ENCODE data around the gene PYROXD2. TPM values are rescaled to one million over a fixed set of nuclear protein-coding genes. Genes with fewer than 3 reads are reported as not detected.

Gene PYROXD2
- total RNA-seq, 1 experiment from 2014 or later, result 8.1 TPM

DNA sequence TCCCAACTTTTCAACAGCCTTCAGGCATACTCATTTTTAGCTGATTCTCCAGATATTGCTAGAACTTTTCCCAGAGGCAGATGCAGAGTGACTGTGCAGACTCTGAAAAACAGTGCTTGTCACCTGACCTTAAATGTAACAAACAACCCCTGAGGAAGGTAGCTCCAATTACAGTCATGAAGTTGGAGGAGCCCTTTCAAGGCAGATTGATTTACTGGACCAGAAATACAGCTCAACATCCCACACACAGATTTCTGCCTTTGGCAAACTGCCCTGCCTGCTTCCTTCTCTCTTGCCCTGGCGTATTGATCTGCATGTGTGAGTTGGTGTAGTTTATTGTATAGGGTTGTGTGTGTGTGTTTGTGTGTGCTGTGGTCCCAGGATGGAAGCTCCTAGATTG is 38.5 kb downstream of the PYROXD2 start:
- peaks cover 22% of the 10 kb centered on the region for H3K4me1 Mint-ChIP-seq
- CTCF ChIA-PET, result no interaction called here
- peaks cover 12% of the 10 kb centered on the region for H3K36me3 Mint-ChIP-seq
- no peaks in the 10 kb centered on the region for H3K27me3 Mint-ChIP-seq (ENCODE audit: low read depth)
- H3K4me3 Mint-ChIP-seq, result no peak overlapping the region
- no peak for DNase-seq (ENCODE audit: low spot score)
- peaks cover 20% of the 10 kb centered on the region for H3K9me3 Mint-ChIP-seq
- no peak overlapping the region for H3K27ac Mint-ChIP-seq
- no peak for ATAC-seq
- TF ChIP-seq NFATC4 (CRISPR knock-in tag; IDR thresholded peaks at IDR 0.05) (no peak), SP1 (CRISPR knock-in tag; conservative IDR thresholded peaks at IDR 0.05) (no peak)
- TF ChIP-seq, protein P1, sequence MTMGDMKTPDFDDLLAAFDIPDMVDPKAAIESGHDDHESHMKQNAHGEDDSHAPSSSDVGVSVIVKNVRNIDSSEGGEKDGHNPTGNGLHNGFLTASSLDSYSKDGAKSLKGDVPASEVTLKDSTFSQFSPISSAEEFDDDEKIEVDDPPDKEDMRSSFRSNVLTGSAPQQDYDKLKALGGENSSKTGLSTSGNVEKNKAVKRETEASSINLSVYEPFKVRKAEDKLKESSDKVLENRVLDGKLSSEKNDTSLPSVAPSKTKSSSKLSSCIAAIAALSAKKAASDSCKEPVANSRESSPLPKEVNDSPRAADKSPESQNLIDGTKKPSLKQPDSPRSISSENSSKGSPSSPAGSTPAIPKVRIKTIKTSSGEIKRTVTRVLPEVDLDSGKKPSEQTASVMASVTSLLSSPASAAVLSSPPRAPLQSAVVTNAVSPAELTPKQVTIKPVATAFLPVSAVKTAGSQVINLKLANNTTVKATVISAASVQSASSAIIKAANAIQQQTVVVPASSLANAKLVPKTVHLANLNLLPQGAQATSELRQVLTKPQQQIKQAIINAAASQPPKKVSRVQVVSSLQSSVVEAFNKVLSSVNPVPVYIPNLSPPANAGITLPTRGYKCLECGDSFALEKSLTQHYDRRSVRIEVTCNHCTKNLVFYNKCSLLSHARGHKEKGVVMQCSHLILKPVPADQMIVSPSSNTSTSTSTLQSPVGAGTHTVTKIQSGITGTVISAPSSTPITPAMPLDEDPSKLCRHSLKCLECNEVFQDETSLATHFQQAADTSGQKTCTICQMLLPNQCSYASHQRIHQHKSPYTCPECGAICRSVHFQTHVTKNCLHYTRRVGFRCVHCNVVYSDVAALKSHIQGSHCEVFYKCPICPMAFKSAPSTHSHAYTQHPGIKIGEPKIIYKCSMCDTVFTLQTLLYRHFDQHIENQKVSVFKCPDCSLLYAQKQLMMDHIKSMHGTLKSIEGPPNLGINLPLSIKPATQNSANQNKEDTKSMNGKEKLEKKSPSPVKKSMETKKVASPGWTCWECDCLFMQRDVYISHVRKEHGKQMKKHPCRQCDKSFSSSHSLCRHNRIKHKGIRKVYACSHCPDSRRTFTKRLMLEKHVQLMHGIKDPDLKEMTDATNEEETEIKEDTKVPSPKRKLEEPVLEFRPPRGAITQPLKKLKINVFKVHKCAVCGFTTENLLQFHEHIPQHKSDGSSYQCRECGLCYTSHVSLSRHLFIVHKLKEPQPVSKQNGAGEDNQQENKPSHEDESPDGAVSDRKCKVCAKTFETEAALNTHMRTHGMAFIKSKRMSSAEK (CRISPR knock-in tag; IDR thresholded peaks at IDR 0.05; ENCODE audit: borderline replicate concordance), result no peak
- TF ChIP-seq, protein P2, sequence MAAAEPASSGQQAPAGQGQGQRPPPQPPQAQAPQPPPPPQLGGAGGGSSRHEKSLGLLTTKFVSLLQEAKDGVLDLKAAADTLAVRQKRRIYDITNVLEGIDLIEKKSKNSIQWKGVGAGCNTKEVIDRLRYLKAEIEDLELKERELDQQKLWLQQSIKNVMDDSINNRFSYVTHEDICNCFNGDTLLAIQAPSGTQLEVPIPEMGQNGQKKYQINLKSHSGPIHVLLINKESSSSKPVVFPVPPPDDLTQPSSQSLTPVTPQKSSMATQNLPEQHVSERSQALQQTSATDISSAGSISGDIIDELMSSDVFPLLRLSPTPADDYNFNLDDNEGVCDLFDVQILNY (CRISPR knock-in tag; IDR thresholded peaks at IDR 0.05), result no peak
- TF ChIP-seq, protein P3, sequence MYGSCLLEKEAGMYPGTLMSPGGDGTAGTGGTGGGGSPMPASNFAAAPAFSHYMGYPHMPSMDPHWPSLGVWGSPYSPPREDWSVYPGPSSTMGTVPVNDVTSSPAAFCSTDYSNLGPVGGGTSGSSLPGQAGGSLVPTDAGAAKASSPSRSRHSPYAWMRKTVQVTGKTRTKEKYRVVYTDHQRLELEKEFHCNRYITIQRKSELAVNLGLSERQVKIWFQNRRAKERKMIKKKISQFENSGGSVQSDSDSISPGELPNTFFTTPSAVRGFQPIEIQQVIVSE (CRISPR knock-in tag; IDR thresholded peaks at IDR 0.05; ENCODE audit: borderline replicate concordance), result no peak
- POLR2A ChIA-PET, result no interaction called here

DNA sequence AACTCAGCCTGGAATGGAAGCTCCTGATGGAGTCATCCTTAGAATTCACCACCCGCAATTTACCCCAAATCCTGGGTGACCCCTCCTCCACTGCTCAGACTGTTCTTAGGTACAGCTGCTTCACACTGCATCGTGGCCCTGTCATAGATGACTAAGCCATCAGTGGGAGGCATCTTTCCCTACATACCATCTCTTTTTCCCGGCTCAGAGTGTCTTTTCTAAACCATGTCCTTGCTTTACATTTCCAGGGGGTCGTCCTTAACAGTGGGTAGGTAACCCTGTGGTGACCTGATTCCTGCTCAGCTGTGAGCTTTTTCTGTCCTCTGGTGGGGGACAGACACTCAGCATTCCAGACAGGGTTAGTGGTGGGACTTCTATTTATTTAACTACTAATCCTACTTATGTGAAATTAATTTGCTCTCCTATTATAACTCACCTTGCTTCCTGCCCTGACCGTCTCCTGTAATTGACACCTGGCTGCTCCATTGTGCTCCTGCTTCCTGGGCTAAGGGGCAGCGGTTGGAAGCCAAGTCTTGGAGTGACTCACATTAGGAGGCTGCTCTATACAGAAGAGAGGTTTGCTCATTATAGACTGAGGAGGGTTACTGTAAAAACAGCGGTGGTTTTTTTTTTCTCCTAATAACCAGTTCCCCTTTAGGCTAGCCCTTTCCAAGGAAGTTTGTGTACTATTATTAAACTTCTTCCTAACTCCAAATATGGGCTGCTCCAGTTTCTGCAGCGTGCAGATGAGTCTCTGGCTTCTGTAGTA is 40.6 kb downstream of the PYROXD2 start:
- peaks cover 18% of the 10 kb centered on the region for H3K4me1 Mint-ChIP-seq
- H3K4me3 Mint-ChIP-seq, result no peak overlapping the region
- DNase-seq (ENCODE audit: low spot score) (no peak), ATAC-seq (peak; percentile 85)
- no peak for TF ChIP-seq MXD4 (CRISPR knock-in tag; IDR thresholded peaks at IDR 0.05; ENCODE audit: borderline replicate concordance)
- TF ChIP-seq, protein P4, sequence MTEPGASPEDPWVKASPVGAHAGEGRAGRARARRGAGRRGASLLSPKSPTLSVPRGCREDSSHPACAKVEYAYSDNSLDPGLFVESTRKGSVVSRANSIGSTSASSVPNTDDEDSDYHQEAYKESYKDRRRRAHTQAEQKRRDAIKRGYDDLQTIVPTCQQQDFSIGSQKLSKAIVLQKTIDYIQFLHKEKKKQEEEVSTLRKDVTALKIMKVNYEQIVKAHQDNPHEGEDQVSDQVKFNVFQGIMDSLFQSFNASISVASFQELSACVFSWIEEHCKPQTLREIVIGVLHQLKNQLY (CRISPR knock-in tag; IDR thresholded peaks at IDR 0.05), result no peak
- no peak for TF ChIP-seq CREM (CRISPR knock-in tag; IDR thresholded peaks at IDR 0.05)
- TF ChIP-seq, protein P5, sequence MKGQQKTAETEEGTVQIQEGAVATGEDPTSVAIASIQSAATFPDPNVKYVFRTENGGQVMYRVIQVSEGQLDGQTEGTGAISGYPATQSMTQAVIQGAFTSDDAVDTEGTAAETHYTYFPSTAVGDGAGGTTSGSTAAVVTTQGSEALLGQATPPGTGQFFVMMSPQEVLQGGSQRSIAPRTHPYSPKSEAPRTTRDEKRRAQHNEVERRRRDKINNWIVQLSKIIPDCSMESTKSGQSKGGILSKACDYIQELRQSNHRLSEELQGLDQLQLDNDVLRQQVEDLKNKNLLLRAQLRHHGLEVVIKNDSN (CRISPR knock-in tag; IDR thresholded peaks at IDR 0.05), result no peak
- TF ChIP-seq OVOL2 (CRISPR knock-in tag; IDR thresholded peaks at IDR 0.05; ENCODE audit: borderline replicate concordance), result no peak
- TF ChIP-seq JUN (CRISPR knock-in tag; IDR thresholded peaks at IDR 0.05), result no peak
- TF ChIP-seq, protein P6, sequence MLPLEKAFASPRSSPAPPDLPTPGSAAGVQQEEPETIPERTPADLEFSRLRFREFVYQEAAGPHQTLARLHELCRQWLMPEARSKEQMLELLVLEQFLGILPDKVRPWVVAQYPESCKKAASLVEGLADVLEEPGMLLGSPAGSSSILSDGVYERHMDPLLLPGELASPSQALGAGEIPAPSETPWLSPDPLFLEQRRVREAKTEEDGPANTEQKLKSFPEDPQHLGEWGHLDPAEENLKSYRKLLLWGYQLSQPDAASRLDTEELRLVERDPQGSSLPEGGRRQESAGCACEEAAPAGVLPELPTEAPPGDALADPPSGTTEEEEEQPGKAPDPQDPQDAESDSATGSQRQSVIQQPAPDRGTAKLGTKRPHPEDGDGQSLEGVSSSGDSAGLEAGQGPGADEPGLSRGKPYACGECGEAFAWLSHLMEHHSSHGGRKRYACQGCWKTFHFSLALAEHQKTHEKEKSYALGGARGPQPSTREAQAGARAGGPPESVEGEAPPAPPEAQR (CRISPR knock-in tag; IDR thresholded peaks at IDR 0.05), result no peak
- no peak for TF ChIP-seq TEAD1 (CRISPR knock-in tag; IDR thresholded peaks at IDR 0.05)
- no peak for TF ChIP-seq NFATC4 (CRISPR knock-in tag; IDR thresholded peaks at IDR 0.05)
- TF ChIP-seq CREB1 (CRISPR knock-in tag; IDR thresholded peaks at IDR 0.05), result no peak
- TF ChIP-seq, protein P1 (CRISPR knock-in tag; IDR thresholded peaks at IDR 0.05; ENCODE audit: borderline replicate concordance), result no peak
- no peak for TF ChIP-seq ZNF121 (CRISPR knock-in tag; IDR thresholded peaks at IDR 0.05)
- peaks cover 12% of the 10 kb centered on the region for H3K36me3 Mint-ChIP-seq
- POLR2A ChIA-PET, result no interaction called here
- H3K27ac Mint-ChIP-seq, result no peak overlapping the region; the same call in 1 of the 2 replicates
- H3K27me3 Mint-ChIP-seq (ENCODE audit: low read depth), result no peaks in the 10 kb centered on the region
- H3K9me3 Mint-ChIP-seq, result peaks cover 20% of the 10 kb centered on the region
- CTCF ChIA-PET, result interaction anchor here (0.8 to 1.2 kb wide), 5 partner anchors 9 to 65 kb away, joined by 3 to 5 read pairs (median 3); no protein-coding TSS in a partner anchor

Data from WTC11 (cell line).